GM23248 (cell line): ENCODE data around the gene BHLHE41. TPM values are rescaled to one million over a fixed set of nuclear protein-coding genes. Genes with fewer than 3 reads are reported as not detected.

Experiments
- DNase-seq: peaks from one replicate; pipeline ENCODE4 v3.0.0-alpha.2; 2015
- H2AFZ ChIP-seq: fragments of 200-600 bp; sonication (generic); 2 replicates; pipeline ENCODE4 v1.6.1; 2016; ENCODE audit warnings: antibody characterized with exemption
- H3F3A ChIP-seq: fragments of 200-600 bp; sonication (generic); 2 replicates; pipeline ENCODE4 v1.6.1; 2016; ENCODE audit warnings: mild to moderate bottlenecking, antibody characterized with exemption, mixed run types; ENCODE audit not compliant: insufficient read depth
- H3K27ac ChIP-seq: fragments of 200-600 bp; sonication (generic); 2 replicates; pipeline ENCODE4 v1.5.1; 2016; ENCODE audit warnings: mild to moderate bottlenecking
- H3K27me3 ChIP-seq: fragments of 200-600 bp; sonication (generic); replicated peaks from 2 replicates; pipeline ENCODE4 v1.6.1; 2016; ENCODE audit warnings: mild to moderate bottlenecking; ENCODE audit not compliant: insufficient read depth
- H3K36me3 ChIP-seq: fragments of 200-600 bp; sonication (generic); 2 replicates; pipeline ENCODE4 v1.6.1; 2016; ENCODE audit warnings: low read depth, mild to moderate bottlenecking
- H3K4me1 ChIP-seq: fragments of 200-600 bp; sonication (generic); 2 replicates; pipeline ENCODE4 v1.6.1; 2016; ENCODE audit warnings: mild to moderate bottlenecking; ENCODE audit not compliant: insufficient read depth
- H3K4me2 ChIP-seq: fragments of 200-600 bp; sonication (generic); one replicate; pipeline ENCODE4 v1.6.1; 2016; ENCODE audit warnings: mild to moderate bottlenecking; ENCODE audit not compliant: unreplicated experiment
- H3K4me3 ChIP-seq: fragments of 200-600 bp; sonication (generic); 2 replicates; pipeline ENCODE4 v1.5.1; 2016; ENCODE audit warnings: mild to moderate bottlenecking
- H3K79me2 ChIP-seq: fragments of 200-600 bp; sonication (generic); 2 replicates; pipeline ENCODE4 v1.6.1; 2016; ENCODE audit warnings: mild to moderate bottlenecking; ENCODE audit not compliant: insufficient read depth
- H3K9ac ChIP-seq: fragments of 200-600 bp; sonication (generic); 2 replicates; pipeline ENCODE4 v1.6.1; 2016; ENCODE audit warnings: mild to moderate bottlenecking
- H3K9me2 ChIP-seq: fragments of 200-600 bp; sonication (generic); 2 replicates; pipeline ENCODE4 v1.6.1; 2016; ENCODE audit warnings: mixed run types, mild to moderate bottlenecking, moderate library complexity; ENCODE audit not compliant: insufficient read depth
- H3K9me3 ChIP-seq: fragments of 200-600 bp; sonication (generic); one replicate; pipeline ENCODE4 v1.6.1; 2017; ENCODE audit warnings: low read depth
- H4K20me1 ChIP-seq: fragments of 200-600 bp; sonication (generic); 2 replicates; pipeline ENCODE4 v1.6.0; 2016; ENCODE audit not compliant: insufficient read depth
- EZH2 ChIP-seq: fragments of 200-600 bp; sonication (generic); IDR thresholded peaks from 2 replicates; pipeline ENCODE4 v1.6.1; 2018; ENCODE audit warnings: antibody characterized with exemption, mild to moderate bottlenecking; ENCODE audit not compliant: insufficient read depth, poor library complexity, severe bottlenecking
- EZH2phosphoT487 ChIP-seq: fragments of 200-600 bp; sonication (generic); IDR thresholded peaks from 2 replicates; pipeline ENCODE4 v1.6.1; 2018; ENCODE audit warnings: antibody characterized with exemption, moderate library complexity, mild to moderate bottlenecking, low read depth; ENCODE audit not compliant: insufficient read depth
- WGBS, 2 experiments: methylation state at CpG; one replicate each; pipeline ENCODE4 v1.1.6; 2015 to 2017; ENCODE audit warnings: low lambda C conversion rate in 2 of 2, low coverage in 1 of 2; ENCODE audit errors: missing lambda C conversion rate in 2 of 2; 5-methylcytosine and 5-hydroxymethylcytosine counted together
- in situ Hi-C: fragments of 300-500 bp; cut with MboI; formaldehyde crosslinking; loops from 2 replicates; pipeline ENCODE4 v1.15.0; 2020
- polyA plus RNA-seq: library from polyadenylated mRNA; unstranded; fragments of >200 nt; fragmentation: Nextera tagmentation; extraction: Ambion mirVana; gene quantifications from 2 replicates; pipeline ENCODE4 v1.2.1, GENCODE V29; 2016
- total RNA-seq: library from RNA; depleted of rRNA; stranded (reverse); fragments of >200 nt; shearing (Covaris generic); gene quantifications from 2 replicates; pipeline ENCODE4 v1.2.3, GENCODE V29; 2014

Gene BHLHE41
- total and polyA plus RNA-seq, 2 experiments from 2014 or later: 0.76 to 1.3 TPM

DNA sequence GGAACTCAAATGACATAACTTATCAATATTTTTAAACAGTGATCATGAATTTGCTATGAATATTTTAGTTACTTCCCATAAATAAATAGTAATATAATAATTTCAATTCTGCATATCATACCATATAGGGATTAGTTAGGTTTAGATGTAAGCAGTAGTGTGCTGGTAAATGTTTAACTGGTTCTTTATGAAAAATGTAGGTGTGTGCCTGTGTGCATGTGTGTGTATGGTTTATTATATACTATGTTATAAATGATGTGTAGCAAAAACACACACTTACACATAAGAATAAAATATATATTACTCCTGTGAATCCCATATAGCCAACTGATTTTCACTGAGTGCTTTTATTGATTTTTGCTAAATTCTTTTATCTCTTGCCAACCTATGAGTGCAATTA is 14.0 kb upstream of the BHLHE41 start:
- TF ChIP-seq EZH2phosphoT487 (no peak), EZH2 (no peak)
- Histone ChIP-seq H3K4me2 (no peak overlapping the region), H2AFZ (no peak overlapping the region), H3K9ac (no peak overlapping the region), H3F3A (no peaks in the 10 kb centered on the region), H3K27ac (no peak overlapping the region), H3K4me3 (no peak overlapping the region), H3K79me2 (no peaks in the 10 kb centered on the region), H3K36me3 (no peaks in the 10 kb centered on the region), H3K9me3 (no peaks in the 10 kb centered on the region), H3K27me3 (no peaks in the 10 kb centered on the region), H3K9me2 (no peaks in the 10 kb centered on the region), H3K4me1 (no peaks in the 10 kb centered on the region), H4K20me1 (no peaks in the 10 kb centered on the region)
- DNase-seq: no peak
- in situ Hi-C loops: no loop called here

DNA sequence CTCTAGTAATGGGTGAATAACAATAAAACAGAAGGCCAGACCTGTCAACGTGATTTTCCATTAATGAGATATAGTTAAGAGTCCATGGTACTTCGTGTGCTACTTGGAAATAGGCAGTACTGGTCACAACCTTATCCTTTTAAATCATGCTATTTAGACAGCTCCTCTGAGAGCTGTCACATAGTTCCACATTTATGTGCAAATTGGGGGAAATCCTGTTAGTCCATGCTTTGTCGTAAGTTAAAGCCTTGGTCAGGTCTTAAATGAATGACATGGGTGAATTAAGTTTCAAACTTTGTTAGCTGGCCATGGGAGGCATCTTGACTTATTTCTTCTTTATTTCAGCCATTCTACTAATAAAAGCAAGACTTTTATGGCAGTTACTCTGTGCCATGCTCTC is 11.9 kb upstream of the BHLHE41 start:
- in situ Hi-C loops: no loop called here
- no peak overlapping the region for H3K27ac ChIP-seq
- no peak for DNase-seq

DNA sequence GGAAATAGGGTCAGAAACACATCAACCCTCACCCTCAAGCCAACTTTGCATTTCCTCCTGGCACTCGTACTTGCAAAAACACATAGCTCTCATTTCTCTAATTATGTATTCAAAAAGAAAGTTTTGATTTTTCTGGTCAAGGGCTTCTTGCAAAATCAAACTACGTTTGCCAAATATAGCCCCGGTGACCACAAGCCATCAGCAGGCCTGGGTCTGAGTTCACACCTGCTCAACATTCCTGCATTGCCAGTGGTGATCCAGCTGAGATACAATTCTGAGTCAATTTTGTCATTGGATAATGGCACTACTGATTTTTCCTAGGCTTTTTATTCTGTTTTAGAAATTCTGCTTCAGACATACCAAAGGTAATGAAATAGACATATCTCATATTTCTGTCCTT is 10.7 kb upstream of the BHLHE41 start:
- no peaks in the 10 kb centered on the region for H3K9me3 ChIP-seq
- no peaks in the 10 kb centered on the region for H4K20me1 ChIP-seq
- no peak overlapping the region for H3K4me3 ChIP-seq
- no peak for DNase-seq
- H3F3A ChIP-seq: no peaks in the 10 kb centered on the region
- no peaks in the 10 kb centered on the region for H3K9me2 ChIP-seq
- TF ChIP-seq EZH2 (no peak), EZH2phosphoT487 (no peak)
- no peaks in the 10 kb centered on the region for H3K27me3 ChIP-seq
- in situ Hi-C loops: no loop called here
- H3K9ac ChIP-seq: no peak overlapping the region
- H3K27ac ChIP-seq: no peak overlapping the region
- H3K79me2 ChIP-seq: no peaks in the 10 kb centered on the region
- WGBS, 2 experiments: 90 to 94% methylated on average over 3 of the region's 3 CpGs
- H3K4me2 ChIP-seq: no peak overlapping the region
- H3K36me3 ChIP-seq: no peaks in the 10 kb centered on the region
- no peak overlapping the region for H2AFZ ChIP-seq
- H3K4me1 ChIP-seq: no peaks in the 10 kb centered on the region

More for the DNA sequence above, 11.9 kb upstream of the BHLHE41 start:
- no peaks in the 10 kb centered on the region for H3K9me2 ChIP-seq
- no peaks in the 10 kb centered on the region for H3K27me3 ChIP-seq
- H3K9me3 ChIP-seq: no peaks in the 10 kb centered on the region
- no peaks in the 10 kb centered on the region for H3K36me3 ChIP-seq
- H2AFZ ChIP-seq: no peak overlapping the region
- no peak overlapping the region for H3K9ac ChIP-seq
- H3K4me2 ChIP-seq: no peak overlapping the region
- no peaks in the 10 kb centered on the region for H3K4me1 ChIP-seq
- H4K20me1 ChIP-seq: no peaks in the 10 kb centered on the region
- WGBS, 2 experiments: 85 to 88% methylated on average over 3 of the region's 3 CpGs
- H3K4me3 ChIP-seq: no peak overlapping the region
- no peaks in the 10 kb centered on the region for H3K79me2 ChIP-seq
- TF ChIP-seq EZH2phosphoT487: no peak
- no peak for TF ChIP-seq EZH2
- H3F3A ChIP-seq: no peaks in the 10 kb centered on the region

DNA sequence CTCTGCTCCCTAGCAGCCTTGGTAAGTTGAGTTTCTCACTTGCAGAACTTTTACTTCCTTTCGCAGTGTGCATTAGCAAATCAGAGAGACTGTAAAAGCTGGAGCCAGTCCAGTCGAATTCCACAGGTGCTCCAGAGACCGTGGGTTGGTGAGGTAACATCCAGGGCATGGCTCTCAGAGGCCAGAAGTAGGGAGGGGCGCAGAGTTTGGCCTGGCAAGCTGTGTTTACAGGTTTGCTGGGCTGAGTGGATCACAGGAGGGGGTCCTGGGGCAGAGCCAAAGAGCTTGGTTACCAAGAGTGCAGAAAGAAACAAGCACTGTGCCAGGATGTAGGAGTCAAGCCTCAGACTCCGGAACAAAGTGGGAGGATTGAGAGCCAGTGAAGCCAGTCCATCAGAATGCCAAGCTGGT is 10.2 kb upstream of the BHLHE41 start:
- in situ Hi-C loops: no loop called here
- WGBS, 2 experiments: 64 to 69% methylated on average over 5 of the region's 5 CpGs
- peak; percentile 35 for DNase-seq
- no peak overlapping the region for H3K4me2 ChIP-seq
- no peaks in the 10 kb centered on the region for H4K20me1 ChIP-seq
- H3K27me3 ChIP-seq: no peaks in the 10 kb centered on the region
- H2AFZ ChIP-seq: no peak overlapping the region
- no peak overlapping the region for H3K9ac ChIP-seq
- H3F3A ChIP-seq: no peaks in the 10 kb centered on the region
- H3K36me3 ChIP-seq: no peaks in the 10 kb centered on the region
- H3K4me1 ChIP-seq: no peaks in the 10 kb centered on the region
- no peaks in the 10 kb centered on the region for H3K9me3 ChIP-seq
- H3K9me2 ChIP-seq: no peaks in the 10 kb centered on the region
- H3K79me2 ChIP-seq: no peaks in the 10 kb centered on the region
- H3K4me3 ChIP-seq: no peak overlapping the region
- H3K27ac ChIP-seq: no peak overlapping the region
- TF ChIP-seq EZH2 (no peak), EZH2phosphoT487 (no peak)

DNA sequence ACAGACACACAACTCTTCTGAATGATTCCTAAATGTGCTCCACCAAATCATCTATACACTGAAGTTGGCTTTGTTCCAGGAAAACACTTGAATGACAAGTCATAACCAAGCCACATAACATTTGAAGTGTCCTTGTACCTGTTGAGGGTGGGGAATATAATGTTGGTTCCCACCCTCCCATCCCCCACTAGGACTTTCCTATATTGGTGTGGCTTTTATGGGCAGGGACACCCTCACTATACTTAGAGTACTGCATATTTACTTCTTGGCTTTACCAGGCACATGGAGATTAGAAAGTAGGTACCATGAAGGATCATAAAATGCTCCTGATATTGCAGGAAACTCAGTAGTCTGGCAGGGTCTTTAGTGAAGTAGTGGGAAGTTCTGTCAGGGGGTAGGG is 9.7 kb upstream of the BHLHE41 start:
- Histone ChIP-seq H3K4me3 (no peak overlapping the region), H3K9me2 (no peaks in the 10 kb centered on the region), H3K9me3 (no peaks in the 10 kb centered on the region), H2AFZ (no peak overlapping the region), H3K27me3 (no peaks in the 10 kb centered on the region), H3K27ac (no peak overlapping the region), H3K4me2 (no peak overlapping the region), H3K79me2 (no peaks in the 10 kb centered on the region), H3F3A (no peaks in the 10 kb centered on the region), H3K4me1 (no peaks in the 10 kb centered on the region), H3K9ac (no peak overlapping the region), H4K20me1 (no peaks in the 10 kb centered on the region), H3K36me3 (no peaks in the 10 kb centered on the region)
- in situ Hi-C loops: no loop called here
- no peak for TF ChIP-seq EZH2phosphoT487
- no peak for TF ChIP-seq EZH2
- no peak for DNase-seq
